Measurements from ENCODE around the gene SORCS2. TPM values are rescaled to one million over a fixed set of nuclear protein-coding genes. Genes with fewer than 3 reads are reported as not detected.

SORCS2 gene
- total and polyA plus RNA-seq, 8 donors = 4.6 to 9.7 (median 7.2) TPM

DNA sequence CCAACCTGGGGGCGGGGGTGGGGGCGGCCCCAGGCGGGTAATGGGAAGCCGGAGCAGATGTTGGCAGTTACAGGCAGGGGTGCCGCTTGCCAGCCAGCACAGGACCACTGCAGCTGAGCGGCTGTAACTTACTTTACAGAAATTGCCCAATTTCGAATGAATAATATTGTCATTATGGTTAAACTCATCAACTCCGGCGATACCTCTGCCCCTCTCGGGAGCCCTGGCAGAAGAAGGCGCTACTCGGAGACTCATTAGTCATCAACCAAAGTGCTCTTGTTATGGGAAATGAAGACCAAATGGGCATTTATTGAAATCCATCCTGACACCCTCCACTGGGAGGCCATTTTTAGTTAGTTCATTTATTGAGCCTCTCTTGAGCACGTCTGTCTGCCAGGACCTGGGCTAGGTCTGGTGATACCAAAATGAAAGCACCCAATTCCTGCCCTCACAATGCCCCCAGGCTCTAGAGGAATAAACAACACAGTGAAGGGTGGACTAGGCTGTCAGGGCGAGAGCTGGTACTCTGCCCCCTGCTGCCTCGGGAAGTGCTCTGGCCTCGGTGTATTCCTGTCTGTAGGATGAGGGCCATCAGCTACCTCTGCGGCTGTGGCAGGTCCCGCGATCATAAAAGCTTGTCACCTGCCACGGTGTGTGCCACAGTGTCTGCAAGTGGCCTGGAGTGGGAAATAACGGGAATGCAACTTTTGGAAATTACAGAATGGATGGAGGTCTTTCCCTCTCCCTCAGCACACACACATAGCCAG lies 401.5 kb downstream of the SORCS2 start:
- intact Hi-C loops (cut with DNase I) = no loop called here

DNA sequence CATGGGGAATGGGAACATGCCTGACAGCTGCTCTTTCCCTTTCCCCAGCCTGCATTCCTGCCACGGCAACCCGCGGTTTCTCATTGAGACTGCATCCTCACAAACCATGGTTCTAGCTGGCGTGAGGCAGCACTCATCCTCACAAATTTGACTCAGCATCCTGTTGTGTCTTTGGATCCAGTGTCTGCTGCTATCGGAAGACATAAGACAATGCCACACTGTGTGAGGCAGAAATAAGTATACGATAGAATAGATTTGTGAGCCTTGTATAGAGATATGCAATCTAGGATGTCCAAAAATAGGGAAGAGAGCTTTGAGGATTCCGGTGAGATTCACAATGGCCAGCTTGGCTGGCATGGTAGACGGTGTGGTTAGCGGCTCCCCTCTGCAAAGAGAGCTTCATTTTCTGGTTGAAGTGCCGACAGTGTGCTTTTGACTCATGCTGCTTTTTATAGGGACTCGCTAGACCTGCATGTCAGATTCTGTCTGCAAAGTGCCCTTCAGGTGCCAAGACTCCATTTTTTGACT lies 403.7 kb downstream of the SORCS2 start:
- Histone ChIP-seq H3K36me3 (no peaks in the 10 kb centered on the region), H3K4me1 (peaks cover 0 to 9% of the 10 kb centered on the region in 2 donors), H3K27me3 (peaks cover 4 to 49% of the 10 kb centered on the region in 2 donors), H3K4me3 (no peak overlapping the region), H3K9me3 (no peaks in the 10 kb centered on the region), H3K27ac (no peak overlapping the region)
- ATAC-seq (peak; percentile 12), DNase-seq (peak in 1 of 4 donors; percentile 3)
- intact Hi-C loops (cut with DNase I) = no loop called here
- TF ChIP-seq, protein P1, sequence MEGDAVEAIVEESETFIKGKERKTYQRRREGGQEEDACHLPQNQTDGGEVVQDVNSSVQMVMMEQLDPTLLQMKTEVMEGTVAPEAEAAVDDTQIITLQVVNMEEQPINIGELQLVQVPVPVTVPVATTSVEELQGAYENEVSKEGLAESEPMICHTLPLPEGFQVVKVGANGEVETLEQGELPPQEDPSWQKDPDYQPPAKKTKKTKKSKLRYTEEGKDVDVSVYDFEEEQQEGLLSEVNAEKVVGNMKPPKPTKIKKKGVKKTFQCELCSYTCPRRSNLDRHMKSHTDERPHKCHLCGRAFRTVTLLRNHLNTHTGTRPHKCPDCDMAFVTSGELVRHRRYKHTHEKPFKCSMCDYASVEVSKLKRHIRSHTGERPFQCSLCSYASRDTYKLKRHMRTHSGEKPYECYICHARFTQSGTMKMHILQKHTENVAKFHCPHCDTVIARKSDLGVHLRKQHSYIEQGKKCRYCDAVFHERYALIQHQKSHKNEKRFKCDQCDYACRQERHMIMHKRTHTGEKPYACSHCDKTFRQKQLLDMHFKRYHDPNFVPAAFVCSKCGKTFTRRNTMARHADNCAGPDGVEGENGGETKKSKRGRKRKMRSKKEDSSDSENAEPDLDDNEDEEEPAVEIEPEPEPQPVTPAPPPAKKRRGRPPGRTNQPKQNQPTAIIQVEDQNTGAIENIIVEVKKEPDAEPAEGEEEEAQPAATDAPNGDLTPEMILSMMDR (IDR thresholded peaks at IDR 0.05) = no peak

More for the DNA sequence above, 401.5 kb downstream of the SORCS2 start:
- TF ChIP-seq, protein P1 (IDR thresholded peaks at IDR 0.05) = no peak
- peaks cover 0 to 9% of the 10 kb centered on the region in 2 donors for H3K4me1 ChIP-seq
- no peak for DNase-seq
- H3K27me3 ChIP-seq = peaks cover 4 to 70% of the 10 kb centered on the region in 2 donors
- no peak for ATAC-seq
- H3K36me3 ChIP-seq = no peaks in the 10 kb centered on the region
- no peak overlapping the region for H3K27ac ChIP-seq
- no peaks in the 10 kb centered on the region for H3K9me3 ChIP-seq
- H3K4me3 ChIP-seq = no peak overlapping the region

DNA sequence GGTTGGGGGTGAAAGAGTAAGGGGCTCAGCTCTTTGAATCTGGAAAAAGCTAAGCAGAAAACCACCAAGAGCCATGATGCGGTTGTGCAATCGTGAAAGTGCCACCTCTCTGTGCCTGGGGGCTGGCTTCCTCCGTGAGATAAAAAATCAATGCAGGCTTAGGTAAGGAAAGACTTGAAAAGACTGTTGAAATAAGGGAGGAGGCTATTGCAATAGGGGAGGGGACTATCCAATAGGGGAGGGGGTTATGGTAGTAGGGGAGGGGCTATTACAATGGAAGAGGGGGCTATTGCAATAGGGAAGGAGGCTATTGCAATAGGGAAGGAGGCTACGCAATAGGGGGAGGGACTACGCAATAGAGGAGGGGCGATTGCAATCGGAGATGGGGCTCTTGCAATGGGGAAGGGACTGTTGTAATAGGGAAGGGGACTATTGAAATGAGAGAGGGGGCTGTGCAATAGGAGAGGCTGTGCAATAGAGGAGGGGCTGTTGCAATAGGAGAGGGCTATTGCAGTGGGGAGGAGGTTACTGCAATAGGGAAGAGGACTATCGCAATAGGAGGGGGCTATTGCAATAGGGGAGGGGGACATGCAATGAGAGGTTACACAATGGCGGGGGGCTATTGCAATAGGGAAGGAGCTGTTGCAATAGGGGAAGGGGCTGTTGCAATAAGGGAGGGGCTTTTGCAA lies 404.7 kb downstream of the SORCS2 start:
- no peak overlapping the region for H3K27ac ChIP-seq
- TF ChIP-seq, protein P1 (IDR thresholded peaks at IDR 0.05) = no peak
- intact Hi-C loops (cut with DNase I) = no loop called here
- H3K36me3 ChIP-seq = no peaks in the 10 kb centered on the region
- no peak for DNase-seq
- no peak for ATAC-seq
- H3K27me3 ChIP-seq = peaks cover 4 to 38% of the 10 kb centered on the region in 2 donors
- H3K4me1 ChIP-seq = peaks cover 0 to 9% of the 10 kb centered on the region in 2 donors
- no peak overlapping the region for H3K4me3 ChIP-seq
- peaks cover 0 to under 1% of the 10 kb centered on the region in 2 donors for H3K9me3 ChIP-seq

DNA sequence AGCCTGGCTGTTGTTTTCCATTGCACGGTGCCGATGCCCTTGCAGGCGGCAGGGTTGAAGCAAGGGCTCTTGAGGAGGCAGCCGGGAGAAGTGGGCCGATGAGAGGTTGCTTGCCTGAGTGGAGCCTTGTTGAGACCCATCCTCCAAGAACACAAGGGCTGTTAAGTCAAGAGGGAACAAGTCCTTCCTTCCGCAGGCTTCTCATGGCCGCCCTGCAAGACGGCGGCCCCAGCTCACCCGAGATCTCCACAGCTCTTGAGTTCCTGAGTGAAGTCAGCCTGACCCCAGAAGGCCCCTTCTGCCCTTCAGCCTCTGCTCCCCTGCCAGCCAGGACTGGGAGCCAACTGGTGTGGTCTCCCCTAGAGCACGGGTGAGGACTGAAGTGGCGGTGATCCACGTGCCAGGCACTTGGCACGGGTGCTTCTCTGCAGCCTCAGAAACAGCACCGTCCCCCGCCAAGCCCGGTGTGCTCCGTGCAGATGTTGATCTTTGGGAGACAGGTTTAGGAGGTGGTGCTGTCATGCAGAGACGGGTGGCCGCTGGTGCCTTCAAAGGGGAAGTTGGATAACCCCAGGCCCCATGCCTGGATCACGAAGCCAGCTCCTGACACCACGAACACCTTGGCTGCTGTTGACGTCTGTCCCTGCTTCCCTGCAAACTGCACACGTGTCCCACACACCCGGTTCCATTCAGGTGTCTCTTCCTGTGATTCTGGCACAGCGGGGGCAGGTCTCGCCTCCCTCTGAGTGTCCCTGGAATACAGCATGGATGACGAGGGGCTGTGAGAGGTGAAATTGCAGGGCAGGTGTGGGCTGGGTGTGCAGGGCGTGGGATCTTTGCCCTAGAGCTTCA lies 406.8 kb downstream of the SORCS2 start:
- peak; percentile 88 for ATAC-seq
- Histone ChIP-seq H3K4me3 (no peak overlapping the region), H3K9me3 (peaks cover 0 to 4% of the 10 kb centered on the region in 2 donors), H3K36me3 (no peaks in the 10 kb centered on the region), H3K4me1 (peaks cover 0 to 9% of the 10 kb centered on the region in 2 donors), H3K27me3 (peaks cover 4 to 27% of the 10 kb centered on the region in 2 donors), H3K27ac (no peak overlapping the region)
- intact Hi-C loops (cut with DNase I) = no loop called here
- peak in 3 of 4 donors; percentile 25 to 76 (median 76) for DNase-seq
- TF ChIP-seq, protein P1 (IDR thresholded peaks at IDR 0.05) = no peak

Measured in left lung (tissue), 10 donors.